CD4-positive, alpha-beta T cell (primary cell): ENCODE measurements around the gene ZNF367. TPM values are rescaled to one million over a fixed set of nuclear protein-coding genes. Genes with fewer than 3 reads are reported as not detected.

ENCODE experiments used
- ATAC-seq: fragments of 200-7000 bp; cut with Tn5 transposase; one replicate; pipeline ENCODE4 v1.10.0; 2022; ENCODE audit warnings: mild to moderate bottlenecking; ENCODE audit not compliant: poor library complexity
- CTCF ChIA-PET: fragments of 350-600 bp; sonication (Branson Sonifier 250); formaldehyde crosslinking; loops from one replicate; lab custom pipeline; 2021; ENCODE audit warnings: antibody characterized with exemption, inconsistent platforms; lab: Charles Lee
- POLR2A ChIA-PET: fragments of 350-600 bp; sonication (Branson Sonifier 250); formaldehyde crosslinking; loops from one replicate; lab custom pipeline; 2021; ENCODE audit warnings: antibody characterized with exemption, inconsistent platforms; lab: Charles Lee
- DNase-seq, 14 experiments: peaks; one replicate each; pipeline ENCODE4 v3.0.0-alpha.2; 2013 to 2020; ENCODE audit warnings: mixed read lengths in 2 of 14
- H3K27ac ChIP-seq, 2 donors: one replicate each; pipeline versions ENCODE4 v1.5.1 to v1.7.0; 2013; ENCODE audit warnings: low read length in 2 of 2, low read depth in 1 of 2, mild to moderate bottlenecking in 1 of 2
- H3K27me3 ChIP-seq, 2 experiments: 1 replicate in 1 of 2; 2 replicates in 1 of 2; pipeline versions ENCODE4 v1.6.1 to v1.7.0; 2013; ENCODE audit warnings: low read length in 2 of 2, control low read depth in 1 of 2, mild to moderate bottlenecking in 1 of 2, moderate library complexity in 1 of 2; ENCODE audit not compliant: insufficient read depth in 2 of 2, control insufficient read depth in 1 of 2
- H3K36me3 ChIP-seq: one replicate; pipeline ENCODE4 v1.6.1; 2013; ENCODE audit warnings: low read length, control low read depth; ENCODE audit not compliant: insufficient read depth
- H3K4me1 ChIP-seq: one replicate; pipeline ENCODE4 v1.6.1; 2013; ENCODE audit warnings: low read length, control low read depth; ENCODE audit not compliant: insufficient read depth
- H3K4me3 ChIP-seq: one replicate; pipeline ENCODE4 v1.5.1; 2013; ENCODE audit warnings: mild to moderate bottlenecking, low read length, moderate library complexity
- H3K9me3 ChIP-seq, 2 experiments: 1 replicate in 1 of 2; 2 replicates in 1 of 2; pipeline versions ENCODE4 v1.6.1 to v1.7.0; 2013; ENCODE audit warnings: low read length in 2 of 2, mild to moderate bottlenecking in 2 of 2, control low read depth in 1 of 2, moderate library complexity in 1 of 2; ENCODE audit not compliant: control insufficient read depth in 1 of 2, insufficient read depth in 1 of 2
- H3K27ac Mint-ChIP-seq: one replicate; pipeline ENCODE4 v1.8.0; 2020; ENCODE audit warnings: mixed read lengths
- H3K27me3 Mint-ChIP-seq: one replicate; pipeline ENCODE4 v1.8.0; 2021; ENCODE audit warnings: mixed read lengths
- H3K36me3 Mint-ChIP-seq: one replicate; pipeline ENCODE4 v1.8.0; 2021; ENCODE audit warnings: low read depth, mixed read lengths
- H3K4me1 Mint-ChIP-seq: one replicate; pipeline ENCODE4 v1.8.0; 2021; ENCODE audit warnings: low read depth, mixed read lengths
- H3K4me3 Mint-ChIP-seq: one replicate; pipeline ENCODE4 v1.8.0; 2020; ENCODE audit warnings: mild to moderate bottlenecking, mixed read lengths
- H3K9me3 Mint-ChIP-seq: one replicate; pipeline ENCODE4 v1.8.0; 2020; ENCODE audit warnings: mixed read lengths
- CTCF ChIP-seq: fragments of 200-600 bp; IDR thresholded peaks from one replicate; pipeline ENCODE4 v1.8.0; 2022; ENCODE audit warnings: antibody characterized with exemption, mild to moderate bottlenecking
- intact Hi-C, 2 experiments: fragments of 100-400 bp; cut with DNase I in 1 of 2; cut with micrococcal nuclease in 1 of 2; formaldehyde crosslinking; loops; one replicate each; pipeline versions ENCODE4 v1.15.1 to v1.9.0; 2023 to 2025; cut with DNase I, micrococcal nuclease
- total RNA-seq, 174 experiments: library from RNA in 2 of 174; stranded (reverse) in 2 of 174; gene quantifications; one replicate each; pipeline ENCODE4 v1.2.3 and lab custom pipeline; 2021 to 2026

ZNF367 gene
- total RNA-seq, 2 experiments from 2014 or later = 6.5 to 6.7 TPM

- peaks cover 24% of the 10 kb centered on the region for H3K4me1 ChIP-seq
- no peak overlapping the region for H3K27ac ChIP-seq
- ATAC-seq (no peak), DNase-seq (no peak)
- no peak overlapping the region for H3K4me3 Mint-ChIP-seq
- H3K9me3 Mint-ChIP-seq = peaks cover 3% of the 10 kb centered on the region
- ChIA-PET CTCF (no interaction called here), POLR2A (no interaction called here)
- H3K36me3 Mint-ChIP-seq = peaks cover 33% of the 10 kb centered on the region
- H3K4me3 ChIP-seq = no peak overlapping the region
- H3K27ac Mint-ChIP-seq = no peak overlapping the region
- peaks cover 5% of the 10 kb centered on the region for H3K36me3 ChIP-seq
- H3K27me3 Mint-ChIP-seq = no peaks in the 10 kb centered on the region
- H3K4me1 Mint-ChIP-seq = peaks cover 18% of the 10 kb centered on the region
- H3K9me3 ChIP-seq = no peaks in the 10 kb centered on the region
- no peak for TF ChIP-seq CTCF
- intact Hi-C loops = no loop called here
- no peaks in the 10 kb centered on the region for H3K27me3 ChIP-seq
Observed at GRCh38 chr9:96394832-96395496, 23.2 kb downstream of the ZNF367 start.

- peaks cover 4% of the 10 kb centered on the region for H3K4me1 ChIP-seq
- no peaks in the 10 kb centered on the region for H3K9me3 ChIP-seq
- DNase-seq (no peak), ATAC-seq (no peak)
- H3K27me3 Mint-ChIP-seq = no peaks in the 10 kb centered on the region
- ChIA-PET POLR2A (interaction anchor here (1.7 kb wide), 1 partner anchor 21 kb away, joined by 4 read pairs; no protein-coding TSS in a partner anchor), CTCF (no interaction called here)
- peaks cover 33% of the 10 kb centered on the region for H3K36me3 Mint-ChIP-seq
- no peaks in the 10 kb centered on the region for H3K9me3 Mint-ChIP-seq
- H3K27ac ChIP-seq = no peak overlapping the region
- no peak overlapping the region for H3K4me3 ChIP-seq
- intact Hi-C loops = no loop called here
- TF ChIP-seq CTCF = no peak
- H3K27ac Mint-ChIP-seq = no peak overlapping the region
- H3K4me1 Mint-ChIP-seq = no peaks in the 10 kb centered on the region
- no peak overlapping the region for H3K4me3 Mint-ChIP-seq
- H3K27me3 ChIP-seq = no peaks in the 10 kb centered on the region
- peaks cover 10% of the 10 kb centered on the region for H3K36me3 ChIP-seq
Observed at GRCh38 chr9:96392263-96392662, 25.9 kb downstream of the ZNF367 start.

GRCh38 chr9:96391021-96391765 lies 27.0 kb downstream of the ZNF367 start:
- Histone ChIP-seq H3K9me3 (no peaks in the 10 kb centered on the region), H3K27me3 (no peaks in the 10 kb centered on the region), H3K4me3 (no peak overlapping the region), H3K4me1 (peaks cover 4% of the 10 kb centered on the region), H3K27ac (peak overlapping the region in 1 of 2 donors; percentile 37), H3K36me3 (peaks cover 10% of the 10 kb centered on the region)
- Mint-ChIP-seq H3K4me3 (no peak overlapping the region), H3K27me3 (no peaks in the 10 kb centered on the region), H3K27ac (peak overlapping the region; percentile 47), H3K4me1 (no peaks in the 10 kb centered on the region), H3K9me3 (no peaks in the 10 kb centered on the region), H3K36me3 (peaks cover 33% of the 10 kb centered on the region)
- ATAC-seq = no peak
- CTCF ChIA-PET = no interaction called here
- no peak for TF ChIP-seq CTCF
- intact Hi-C loops = no loop called here
- POLR2A ChIA-PET = interaction anchor here (0.8 to 1.7 kb wide), 3 partner anchors 22 to 58 kb away, joined by 3 to 4 read pairs (median 3); partner anchors contain the start of gene HABP4
- DNase-seq = peak in 1 of 14 experiments; percentile 53
